ENCODE measurements around the gene GPR35. TPM values are rescaled to one million over a fixed set of nuclear protein-coding genes. Genes with fewer than 3 reads are reported as not detected.

GPR35 gene
- total and polyA plus RNA-seq, 2 of the 13 experiments (the other 11 are each of a cell fraction or from before 2014, with no cell fraction given) = 27.1 to 44.2 TPM

DNA sequence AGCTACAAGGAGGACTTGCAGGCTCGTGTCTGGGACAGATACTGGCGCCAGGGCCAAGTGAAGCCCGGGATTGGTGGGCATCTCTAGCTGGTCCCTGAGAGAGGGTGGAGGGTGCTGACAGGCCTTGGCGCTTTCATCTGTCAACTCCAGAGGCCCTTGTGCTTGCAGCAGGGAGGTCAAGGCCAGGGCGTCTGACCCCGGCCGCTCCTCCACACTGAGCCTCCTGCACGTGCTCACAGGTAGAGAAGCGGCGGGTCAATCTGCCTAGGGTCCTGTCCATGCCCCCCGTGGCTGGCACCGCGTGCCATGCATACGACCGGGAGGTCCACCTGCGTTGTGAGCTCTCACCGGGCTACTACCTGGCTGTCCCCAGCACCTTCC, 29.2 kb upstream of the GPR35 start (continued):
- TF ChIP-seq, protein P1, sequence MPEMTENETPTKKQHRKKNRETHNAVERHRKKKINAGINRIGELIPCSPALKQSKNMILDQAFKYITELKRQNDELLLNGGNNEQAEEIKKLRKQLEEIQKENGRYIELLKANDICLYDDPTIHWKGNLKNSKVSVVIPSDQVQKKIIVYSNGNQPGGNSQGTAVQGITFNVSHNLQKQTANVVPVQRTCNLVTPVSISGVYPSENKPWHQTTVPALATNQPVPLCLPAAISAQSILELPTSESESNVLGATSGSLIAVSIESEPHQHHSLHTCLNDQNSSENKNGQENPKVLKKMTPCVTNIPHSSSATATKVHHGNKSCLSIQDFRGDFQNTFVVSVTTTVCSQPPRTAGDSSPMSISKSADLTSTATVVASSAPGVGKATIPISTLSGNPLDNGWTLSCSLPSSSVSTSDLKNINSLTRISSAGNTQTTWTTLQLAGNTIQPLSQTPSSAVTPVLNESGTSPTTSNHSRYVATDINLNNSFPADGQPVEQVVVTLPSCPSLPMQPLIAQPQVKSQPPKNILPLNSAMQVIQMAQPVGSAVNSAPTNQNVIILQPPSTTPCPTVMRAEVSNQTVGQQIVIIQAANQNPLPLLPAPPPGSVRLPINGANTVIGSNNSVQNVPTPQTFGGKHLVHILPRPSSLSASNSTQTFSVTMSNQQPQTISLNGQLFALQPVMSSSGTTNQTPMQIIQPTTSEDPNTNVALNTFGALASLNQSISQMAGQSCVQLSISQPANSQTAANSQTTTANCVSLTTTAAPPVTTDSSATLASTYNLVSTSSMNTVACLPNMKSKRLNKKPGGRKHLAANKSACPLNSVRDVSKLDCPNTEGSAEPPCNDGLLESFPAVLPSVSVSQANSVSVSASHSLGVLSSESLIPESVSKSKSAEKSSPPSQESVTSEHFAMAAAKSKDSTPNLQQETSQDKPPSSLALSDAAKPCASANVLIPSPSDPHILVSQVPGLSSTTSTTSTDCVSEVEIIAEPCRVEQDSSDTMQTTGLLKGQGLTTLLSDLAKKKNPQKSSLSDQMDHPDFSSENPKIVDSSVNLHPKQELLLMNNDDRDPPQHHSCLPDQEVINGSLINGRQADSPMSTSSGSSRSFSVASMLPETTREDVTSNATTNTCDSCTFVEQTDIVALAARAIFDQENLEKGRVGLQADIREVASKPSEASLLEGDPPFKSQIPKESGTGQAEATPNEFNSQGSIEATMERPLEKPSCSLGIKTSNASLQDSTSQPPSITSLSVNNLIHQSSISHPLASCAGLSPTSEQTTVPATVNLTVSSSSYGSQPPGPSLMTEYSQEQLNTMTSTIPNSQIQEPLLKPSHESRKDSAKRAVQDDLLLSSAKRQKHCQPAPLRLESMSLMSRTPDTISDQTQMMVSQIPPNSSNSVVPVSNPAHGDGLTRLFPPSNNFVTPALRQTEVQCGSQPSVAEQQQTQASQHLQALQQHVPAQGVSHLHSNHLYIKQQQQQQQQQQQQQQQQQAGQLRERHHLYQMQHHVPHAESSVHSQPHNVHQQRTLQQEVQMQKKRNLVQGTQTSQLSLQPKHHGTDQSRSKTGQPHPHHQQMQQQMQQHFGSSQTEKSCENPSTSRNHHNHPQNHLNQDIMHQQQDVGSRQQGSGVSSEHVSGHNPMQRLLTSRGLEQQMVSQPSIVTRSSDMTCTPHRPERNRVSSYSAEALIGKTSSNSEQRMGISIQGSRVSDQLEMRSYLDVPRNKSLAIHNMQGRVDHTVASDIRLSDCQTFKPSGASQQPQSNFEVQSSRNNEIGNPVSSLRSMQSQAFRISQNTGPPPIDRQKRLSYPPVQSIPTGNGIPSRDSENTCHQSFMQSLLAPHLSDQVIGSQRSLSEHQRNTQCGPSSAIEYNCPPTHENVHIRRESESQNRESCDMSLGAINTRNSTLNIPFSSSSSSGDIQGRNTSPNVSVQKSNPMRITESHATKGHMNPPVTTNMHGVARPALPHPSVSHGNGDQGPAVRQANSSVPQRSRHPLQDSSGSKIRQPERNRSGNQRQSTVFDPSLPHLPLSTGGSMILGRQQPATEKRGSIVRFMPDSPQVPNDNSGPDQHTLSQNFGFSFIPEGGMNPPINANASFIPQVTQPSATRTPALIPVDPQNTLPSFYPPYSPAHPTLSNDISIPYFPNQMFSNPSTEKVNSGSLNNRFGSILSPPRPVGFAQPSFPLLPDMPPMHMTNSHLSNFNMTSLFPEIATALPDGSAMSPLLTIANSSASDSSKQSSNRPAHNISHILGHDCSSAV (CRISPR knock-in tag; IDR thresholded peaks at IDR 0.05; ENCODE audit: borderline replicate concordance) = no peak
- no peak for TF ChIP-seq PITX1 (CRISPR knock-in tag; IDR thresholded peaks at IDR 0.05)
- TF ChIP-seq, protein P2, sequence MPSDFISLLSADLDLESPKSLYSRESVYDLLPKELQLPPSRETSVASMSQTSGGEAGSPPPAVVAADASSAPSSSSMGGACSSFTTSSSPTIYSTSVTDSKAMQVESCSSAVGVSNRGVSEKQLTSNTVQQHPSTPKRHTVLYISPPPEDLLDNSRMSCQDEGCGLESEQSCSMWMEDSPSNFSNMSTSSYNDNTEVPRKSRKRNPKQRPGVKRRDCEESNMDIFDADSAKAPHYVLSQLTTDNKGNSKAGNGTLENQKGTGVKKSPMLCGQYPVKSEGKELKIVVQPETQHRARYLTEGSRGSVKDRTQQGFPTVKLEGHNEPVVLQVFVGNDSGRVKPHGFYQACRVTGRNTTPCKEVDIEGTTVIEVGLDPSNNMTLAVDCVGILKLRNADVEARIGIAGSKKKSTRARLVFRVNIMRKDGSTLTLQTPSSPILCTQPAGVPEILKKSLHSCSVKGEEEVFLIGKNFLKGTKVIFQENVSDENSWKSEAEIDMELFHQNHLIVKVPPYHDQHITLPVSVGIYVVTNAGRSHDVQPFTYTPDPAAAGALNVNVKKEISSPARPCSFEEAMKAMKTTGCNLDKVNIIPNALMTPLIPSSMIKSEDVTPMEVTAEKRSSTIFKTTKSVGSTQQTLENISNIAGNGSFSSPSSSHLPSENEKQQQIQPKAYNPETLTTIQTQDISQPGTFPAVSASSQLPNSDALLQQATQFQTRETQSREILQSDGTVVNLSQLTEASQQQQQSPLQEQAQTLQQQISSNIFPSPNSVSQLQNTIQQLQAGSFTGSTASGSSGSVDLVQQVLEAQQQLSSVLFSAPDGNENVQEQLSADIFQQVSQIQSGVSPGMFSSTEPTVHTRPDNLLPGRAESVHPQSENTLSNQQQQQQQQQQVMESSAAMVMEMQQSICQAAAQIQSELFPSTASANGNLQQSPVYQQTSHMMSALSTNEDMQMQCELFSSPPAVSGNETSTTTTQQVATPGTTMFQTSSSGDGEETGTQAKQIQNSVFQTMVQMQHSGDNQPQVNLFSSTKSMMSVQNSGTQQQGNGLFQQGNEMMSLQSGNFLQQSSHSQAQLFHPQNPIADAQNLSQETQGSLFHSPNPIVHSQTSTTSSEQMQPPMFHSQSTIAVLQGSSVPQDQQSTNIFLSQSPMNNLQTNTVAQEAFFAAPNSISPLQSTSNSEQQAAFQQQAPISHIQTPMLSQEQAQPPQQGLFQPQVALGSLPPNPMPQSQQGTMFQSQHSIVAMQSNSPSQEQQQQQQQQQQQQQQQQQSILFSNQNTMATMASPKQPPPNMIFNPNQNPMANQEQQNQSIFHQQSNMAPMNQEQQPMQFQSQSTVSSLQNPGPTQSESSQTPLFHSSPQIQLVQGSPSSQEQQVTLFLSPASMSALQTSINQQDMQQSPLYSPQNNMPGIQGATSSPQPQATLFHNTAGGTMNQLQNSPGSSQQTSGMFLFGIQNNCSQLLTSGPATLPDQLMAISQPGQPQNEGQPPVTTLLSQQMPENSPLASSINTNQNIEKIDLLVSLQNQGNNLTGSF (CRISPR knock-in tag; IDR thresholded peaks at IDR 0.05) = no peak
- no peak for TF ChIP-seq NBN (conservative IDR thresholded peaks at IDR 0.05)
- TF ChIP-seq FOXC1 (CRISPR knock-in tag; IDR thresholded peaks at IDR 0.05; ENCODE audit: borderline replicate concordance) = no peak
- TF ChIP-seq RBFOX2 (IDR thresholded peaks at IDR 0.05; ENCODE audit: low read depth, low read length) = 0 out of 2 replicates have a peak, but pooled peaks have one; percentile 21
- no peak for TF ChIP-seq ZNF296 (CRISPR knock-in tag; conservative IDR thresholded peaks at IDR 0.05)
- TF ChIP-seq, protein P3, sequence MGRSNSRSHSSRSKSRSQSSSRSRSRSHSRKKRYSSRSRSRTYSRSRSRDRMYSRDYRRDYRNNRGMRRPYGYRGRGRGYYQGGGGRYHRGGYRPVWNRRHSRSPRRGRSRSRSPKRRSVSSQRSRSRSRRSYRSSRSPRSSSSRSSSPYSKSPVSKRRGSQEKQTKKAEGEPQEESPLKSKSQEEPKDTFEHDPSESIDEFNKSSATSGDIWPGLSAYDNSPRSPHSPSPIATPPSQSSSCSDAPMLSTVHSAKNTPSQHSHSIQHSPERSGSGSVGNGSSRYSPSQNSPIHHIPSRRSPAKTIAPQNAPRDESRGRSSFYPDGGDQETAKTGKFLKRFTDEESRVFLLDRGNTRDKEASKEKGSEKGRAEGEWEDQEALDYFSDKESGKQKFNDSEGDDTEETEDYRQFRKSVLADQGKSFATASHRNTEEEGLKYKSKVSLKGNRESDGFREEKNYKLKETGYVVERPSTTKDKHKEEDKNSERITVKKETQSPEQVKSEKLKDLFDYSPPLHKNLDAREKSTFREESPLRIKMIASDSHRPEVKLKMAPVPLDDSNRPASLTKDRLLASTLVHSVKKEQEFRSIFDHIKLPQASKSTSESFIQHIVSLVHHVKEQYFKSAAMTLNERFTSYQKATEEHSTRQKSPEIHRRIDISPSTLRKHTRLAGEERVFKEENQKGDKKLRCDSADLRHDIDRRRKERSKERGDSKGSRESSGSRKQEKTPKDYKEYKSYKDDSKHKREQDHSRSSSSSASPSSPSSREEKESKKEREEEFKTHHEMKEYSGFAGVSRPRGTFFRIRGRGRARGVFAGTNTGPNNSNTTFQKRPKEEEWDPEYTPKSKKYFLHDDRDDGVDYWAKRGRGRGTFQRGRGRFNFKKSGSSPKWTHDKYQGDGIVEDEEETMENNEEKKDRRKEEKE (IDR thresholded peaks at IDR 0.05) = no peak
- TF ChIP-seq ZNF383 (CRISPR knock-in tag; IDR thresholded peaks at IDR 0.05; ENCODE audit: borderline replicate concordance) = no peak
- TF ChIP-seq SAP130 (CRISPR knock-in tag; IDR thresholded peaks at IDR 0.05; ENCODE audit: low read depth) = no peak
- TF ChIP-seq, protein P4, sequence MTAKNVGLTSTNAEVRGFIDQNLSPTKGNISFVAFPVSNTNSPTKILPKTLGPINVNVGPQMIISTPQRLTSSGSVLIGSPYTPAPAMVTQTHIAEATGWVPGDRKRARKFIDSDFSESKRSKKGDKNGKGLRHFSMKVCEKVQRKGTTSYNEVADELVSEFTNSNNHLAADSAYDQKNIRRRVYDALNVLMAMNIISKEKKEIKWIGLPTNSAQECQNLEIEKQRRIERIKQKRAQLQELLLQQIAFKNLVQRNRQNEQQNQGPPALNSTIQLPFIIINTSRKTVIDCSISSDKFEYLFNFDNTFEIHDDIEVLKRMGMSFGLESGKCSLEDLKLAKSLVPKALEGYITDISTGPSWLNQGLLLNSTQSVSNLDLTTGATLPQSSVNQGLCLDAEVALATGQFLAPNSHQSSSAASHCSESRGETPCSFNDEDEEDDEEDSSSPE (CRISPR knock-in tag; IDR thresholded peaks at IDR 0.05) = peak; percentile 5; the same call in 1 of the 2 replicates
- TF ChIP-seq MAFG (CRISPR knock-in tag; IDR thresholded peaks at IDR 0.05) = no peak
